GM18870 (cell line): ENCODE measurements around the gene RNF141.

Source experiments
- ATAC-seq: cut with Tn5 transposase; IDR thresholded peaks from one replicate; pipeline ENCODE4 v1.9.1; 2021; ENCODE audit warnings: moderate library complexity; ENCODE audit not compliant: unreplicated experiment

Gene RNF141

GRCh38 chr11:10484461-10485180, 56.4 kb downstream of the RNF141 start:
- no peak for ATAC-seq

- ATAC-seq = no peak
Measured at GRCh38 chr11:10483584-10483983, 57.4 kb downstream of the RNF141 start.

GRCh38 chr11:10483174-10483573, 57.8 kb downstream of the RNF141 start:
- no peak for ATAC-seq

- ATAC-seq = no peak
Measured at GRCh38 chr11:10481560-10482349, 59.2 kb downstream of the RNF141 start.

GRCh38 chr11:10480760-10481159, 60.2 kb downstream of the RNF141 start:
- no peak for ATAC-seq

GRCh38 chr11:10480026-10480425, 61.0 kb downstream of the RNF141 start:
- no peak for ATAC-seq

- ATAC-seq = no peak
Measured at GRCh38 chr11:10478574-10479550, 62.1 kb downstream of the RNF141 start.

GRCh38 chr11:10478066-10478465, 62.9 kb downstream of the RNF141 start:
- ATAC-seq = no peak

- no peak for ATAC-seq
Measured at GRCh38 chr11:10477690-10478046, 63.3 kb downstream of the RNF141 start.

- no peak for ATAC-seq
Measured at GRCh38 chr11:10476927-10477689, 63.9 kb downstream of the RNF141 start.

GRCh38 chr11:10476342-10476741, 64.6 kb downstream of the RNF141 start:
- no peak for ATAC-seq

GRCh38 chr11:10474551-10474950, 66.4 kb downstream of the RNF141 start:
- ATAC-seq = no peak

GRCh38 chr11:10473371-10473770, 67.6 kb downstream of the RNF141 start:
- ATAC-seq = no peak

- no peak for ATAC-seq
Measured at GRCh38 chr11:10462746-10463300, 78.2 kb downstream of the RNF141 start.
